HG03108 (cell line): Measurements from ENCODE around the gene ADNP2.

Source experiments
- ATAC-seq: cut with Tn5 transposase; IDR thresholded peaks from one replicate; pipeline ENCODE4 v1.9.1; 2021; ENCODE audit warnings: moderate library complexity; ENCODE audit not compliant: unreplicated experiment

ADNP2 gene

DNA sequence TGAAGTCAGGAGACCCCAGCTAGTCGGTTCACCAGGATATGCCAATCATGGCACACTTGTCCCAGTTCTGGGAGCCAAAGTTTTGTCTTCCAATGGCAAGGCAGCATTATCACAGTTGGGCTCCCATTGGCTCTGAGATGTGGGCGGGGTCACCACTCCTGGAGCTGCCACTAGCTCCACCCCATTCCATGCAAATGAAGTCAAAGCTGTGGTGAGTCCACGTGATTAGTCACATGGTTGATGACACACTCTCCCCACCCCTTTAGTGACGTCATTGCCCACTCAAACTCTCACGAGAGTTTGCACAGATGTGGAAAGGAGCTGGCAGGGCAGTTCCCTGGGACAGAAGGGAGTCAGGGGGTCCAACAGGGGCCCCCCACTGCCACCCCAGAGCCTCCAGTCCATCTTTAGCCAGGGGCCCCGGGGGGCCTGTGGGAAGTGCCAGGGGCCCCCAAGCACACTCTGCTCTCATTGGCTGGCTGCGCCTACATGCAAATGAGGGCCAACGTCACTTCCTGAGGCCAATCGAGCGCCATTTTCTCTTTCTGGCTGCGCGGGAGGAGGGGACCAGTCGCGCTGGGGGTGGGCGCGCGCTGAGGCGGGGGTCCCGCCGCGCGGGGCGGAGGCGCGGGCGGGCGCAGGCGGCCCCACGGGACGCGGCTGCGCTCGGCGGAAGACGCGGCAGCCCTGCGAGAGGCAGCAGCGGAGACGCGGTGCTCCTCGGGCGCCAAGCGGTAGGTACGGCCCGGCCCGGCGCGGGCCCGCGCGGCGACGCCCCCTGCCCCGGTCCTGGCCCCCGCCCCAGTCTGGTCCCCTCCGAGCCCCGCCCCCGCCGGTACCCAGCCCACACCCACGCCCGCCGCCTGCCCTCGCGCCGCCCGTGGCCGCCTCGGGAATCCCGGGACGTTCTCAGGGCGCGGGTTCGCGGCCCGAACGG lies at the start of gene ADNP2:
Gene ADNP2 (plus strand): TSS at position 524 of the 937 bp plus-strand sequence. CDS start 8,281 bp downstream, outside the sequence.
- peak; percentile 41 for ATAC-seq

DNA sequence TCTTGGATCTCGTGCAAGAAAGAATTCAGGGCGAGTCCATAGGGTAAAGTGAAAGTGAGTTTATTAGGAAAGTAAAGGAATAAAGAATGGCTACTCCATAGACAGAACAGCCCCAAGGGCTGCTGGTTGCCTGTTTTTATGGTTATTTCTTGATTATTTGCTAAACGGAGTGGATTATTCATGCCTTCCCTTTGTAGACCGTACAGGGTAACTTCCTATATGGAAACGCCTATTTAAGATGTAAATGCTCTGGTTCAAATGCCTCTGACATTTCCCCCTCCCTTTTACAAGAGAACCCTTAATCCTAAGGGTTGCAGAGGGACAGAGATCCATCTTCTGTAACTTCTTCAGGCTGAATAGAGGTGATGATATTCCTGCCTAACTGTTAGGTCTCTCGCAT lies 49.1 kb upstream of the ADNP2 start:
- ATAC-seq, result no peak

DNA sequence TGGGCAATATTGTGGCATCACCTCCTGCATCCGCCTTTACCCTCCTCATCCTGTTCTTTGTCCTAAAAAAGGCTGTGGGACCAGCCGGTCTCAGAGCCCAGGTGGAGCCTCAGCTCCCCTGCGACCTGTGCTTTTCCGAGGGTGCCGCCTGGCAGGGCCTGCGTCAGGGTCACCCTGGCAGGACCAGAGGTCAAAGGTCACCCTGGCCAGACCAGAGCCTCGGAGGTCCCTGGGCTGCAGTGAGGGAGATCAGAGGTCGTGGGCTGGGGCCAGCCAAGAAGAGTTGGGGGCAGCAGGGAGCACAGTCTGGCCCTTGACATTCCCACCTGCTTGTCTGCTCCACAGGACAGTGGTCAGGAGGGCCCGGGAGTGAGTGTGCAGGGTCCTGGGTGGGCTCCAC lies 43.4 kb upstream of the ADNP2 start:
- ATAC-seq, result no peak

DNA sequence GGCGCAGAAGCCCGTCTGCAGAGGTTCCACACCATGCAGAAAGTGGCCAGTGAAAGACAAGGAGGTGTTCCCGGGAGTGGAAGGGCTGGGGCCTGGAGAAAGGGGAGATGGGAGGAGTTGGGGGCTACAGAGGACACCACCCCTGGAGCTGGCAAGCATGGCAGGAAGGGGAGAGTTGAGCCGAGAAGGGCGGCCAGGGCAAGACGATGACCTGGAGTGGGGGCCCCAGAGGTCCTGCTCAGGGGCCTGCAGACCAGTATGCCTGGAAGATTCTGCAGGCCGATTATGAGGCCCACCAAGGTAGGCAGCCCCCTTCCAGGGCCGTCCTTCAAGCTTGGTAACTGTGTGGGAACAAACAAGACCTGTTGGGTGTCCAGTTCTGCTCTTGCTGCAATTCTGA lies 41.7 kb upstream of the ADNP2 start:
- no peak for ATAC-seq

DNA sequence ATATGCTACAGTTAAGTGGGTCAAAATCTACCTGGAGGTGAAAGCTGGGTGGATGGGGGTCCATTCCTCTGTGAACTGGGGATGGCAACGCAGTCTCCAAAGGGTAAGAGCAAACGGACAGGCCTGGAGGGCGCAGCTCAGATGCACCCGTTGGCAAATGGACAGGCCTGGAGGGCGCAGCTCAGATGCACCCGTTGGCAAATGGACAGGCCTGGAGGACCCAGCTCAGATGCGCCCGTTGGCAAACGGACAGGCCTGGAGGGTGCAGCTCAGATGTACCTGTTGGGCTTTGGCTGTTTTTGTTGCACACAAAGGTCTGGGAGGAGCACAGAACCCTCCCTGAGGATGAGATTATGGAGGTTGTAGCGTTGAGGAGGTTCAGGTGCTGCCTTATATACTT lies 41.2 kb upstream of the ADNP2 start:
- ATAC-seq, result no peak

DNA sequence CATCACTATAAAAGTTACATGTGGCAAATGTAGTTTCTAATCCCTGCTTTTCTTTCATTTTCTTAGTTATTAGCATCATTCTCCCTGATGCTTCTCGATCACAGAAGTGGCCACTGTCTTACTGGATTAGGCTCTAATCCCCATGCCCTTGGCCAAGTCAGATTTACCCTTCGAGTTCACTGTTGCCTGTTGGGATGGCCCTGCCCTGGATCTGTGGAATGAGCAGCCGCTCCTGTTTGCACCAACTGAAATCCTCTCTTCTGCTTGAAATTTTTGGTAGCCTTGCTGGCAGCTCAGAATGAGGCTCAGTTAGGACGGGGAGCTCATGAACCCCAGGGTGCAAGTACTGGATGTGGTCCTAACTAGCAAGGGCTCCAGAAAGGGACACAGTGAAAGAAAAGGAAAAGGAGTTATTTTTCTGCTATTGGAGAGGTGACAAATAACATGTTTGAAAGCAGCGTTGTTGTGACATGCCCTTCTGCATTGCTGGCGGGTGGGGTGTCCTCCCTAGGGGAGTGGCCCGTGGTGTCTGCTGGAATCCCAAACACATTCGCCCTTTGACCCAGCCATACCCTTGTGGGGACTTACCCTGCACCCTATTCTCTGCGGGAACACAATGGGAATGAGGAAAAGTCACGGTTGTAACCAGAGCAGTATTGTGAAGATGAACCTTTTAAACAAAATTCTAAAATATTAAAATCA lies 40.3 kb upstream of the ADNP2 start:
- no peak for ATAC-seq

GRCh38 chr18:80070825-80071224 lies 38.2 kb upstream of the ADNP2 start:
- no peak for ATAC-seq

GRCh38 chr18:80074183-80074582 lies 34.9 kb upstream of the ADNP2 start:
- no peak for ATAC-seq

DNA sequence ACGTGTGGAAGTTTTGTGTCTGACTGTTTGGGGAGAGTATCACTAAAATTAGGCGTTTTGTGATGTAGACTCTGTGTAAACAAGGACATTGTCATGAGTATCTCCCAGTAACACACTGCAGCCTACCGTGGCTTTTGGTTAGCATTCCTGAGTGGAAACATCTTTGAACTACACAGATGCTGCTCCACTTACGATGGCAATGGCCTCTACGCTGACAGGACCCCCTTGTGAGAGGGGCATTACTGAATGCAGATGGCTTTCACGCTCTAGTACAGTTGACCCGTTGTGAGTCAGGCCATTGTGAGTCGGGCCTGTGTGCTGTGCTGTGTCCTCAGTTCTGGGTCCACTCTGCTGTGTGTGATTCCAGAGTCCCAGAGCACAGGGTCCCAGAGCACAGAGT lies 34.4 kb upstream of the ADNP2 start:
- ATAC-seq, result no peak

DNA sequence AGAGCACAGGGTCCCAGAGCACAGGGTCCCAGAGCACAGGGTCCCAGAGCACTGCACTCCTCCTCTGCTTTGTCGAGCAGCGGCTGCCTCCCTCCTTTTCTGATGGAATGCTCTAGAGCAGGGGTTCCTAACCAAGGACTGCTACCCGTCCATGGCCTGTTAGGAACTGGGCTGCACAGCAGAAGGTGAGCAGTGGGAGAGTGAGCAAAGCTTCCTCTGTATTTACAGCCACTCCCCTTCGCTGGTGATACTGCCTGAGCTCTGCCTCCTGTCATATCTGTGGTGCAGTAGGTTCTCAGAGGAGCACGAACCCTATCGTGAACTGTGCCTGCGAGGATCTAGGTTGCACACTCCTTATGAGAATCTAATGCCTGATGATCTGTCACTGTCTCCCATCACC lies 33.1 kb upstream of the ADNP2 start:
- no peak for ATAC-seq

DNA sequence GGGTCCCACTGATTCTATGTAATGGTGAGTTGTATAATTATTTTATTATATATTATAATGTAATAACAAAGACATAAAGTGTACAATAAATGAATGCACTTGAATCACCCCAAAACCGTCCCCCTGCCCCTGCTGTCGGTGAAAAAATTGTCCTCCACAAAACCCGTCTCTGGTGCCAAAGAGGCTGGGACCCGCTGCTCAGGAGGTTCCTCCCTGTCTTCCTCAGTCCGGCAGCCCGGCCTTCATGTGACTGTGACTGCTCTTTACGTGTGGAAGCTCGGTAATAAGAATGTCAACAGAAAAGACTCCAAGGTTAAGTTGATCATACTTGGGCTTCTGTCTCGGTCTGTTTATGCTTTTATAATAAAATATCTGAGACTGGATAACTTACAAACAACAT lies 32.7 kb upstream of the ADNP2 start:
- no peak for ATAC-seq

DNA sequence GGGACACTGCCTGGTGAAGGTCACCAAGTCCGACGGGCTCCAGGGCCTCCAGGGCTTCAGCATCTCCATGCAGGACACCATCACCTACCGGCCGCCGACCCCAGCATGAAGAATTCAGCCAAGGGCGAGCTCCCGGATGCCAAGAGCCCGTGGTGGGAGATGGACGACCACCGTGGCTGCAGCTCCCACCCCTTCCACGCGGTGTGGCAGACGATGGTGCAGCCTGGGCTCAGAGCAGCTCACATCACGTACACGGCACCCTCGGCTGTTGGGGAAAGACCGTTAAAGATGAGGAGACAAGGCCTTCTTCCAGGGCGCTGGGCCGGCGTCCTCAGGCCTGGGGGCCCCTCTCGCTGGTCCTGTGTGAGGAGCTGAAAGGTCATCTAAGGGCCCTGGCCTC lies 31.2 kb upstream of the ADNP2 start:
- no peak for ATAC-seq

- no peak for ATAC-seq
These were observed 22.8 kb upstream of the ADNP2 start for GRCh38 chr18:80086281-80086680.

DNA sequence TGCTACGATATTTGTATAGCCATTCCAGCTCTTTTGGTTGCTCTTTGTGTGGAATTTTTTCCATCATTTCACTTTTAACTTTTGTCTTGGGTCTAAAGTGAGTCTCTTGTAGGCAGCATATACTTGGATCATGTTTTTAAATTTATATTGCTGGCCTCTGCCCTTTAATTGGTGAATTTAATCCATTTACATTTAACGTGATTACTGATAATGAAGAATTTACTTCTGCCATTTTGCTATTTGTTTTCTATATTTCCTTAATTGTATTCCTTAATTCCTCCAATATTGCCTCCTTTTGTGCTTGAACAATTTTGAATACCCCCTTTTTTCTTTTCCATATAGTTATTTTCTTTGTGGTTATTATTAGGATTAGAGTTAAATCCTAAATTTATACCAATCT lies 21.0 kb upstream of the ADNP2 start:
- no peak for ATAC-seq

- no peak for ATAC-seq
These were observed 20.2 kb upstream of the ADNP2 start for GRCh38 chr18:80088823-80089222.

- ATAC-seq, result no peak
These were observed 13.6 kb upstream of the ADNP2 start for GRCh38 chr18:80095414-80095813.

DNA sequence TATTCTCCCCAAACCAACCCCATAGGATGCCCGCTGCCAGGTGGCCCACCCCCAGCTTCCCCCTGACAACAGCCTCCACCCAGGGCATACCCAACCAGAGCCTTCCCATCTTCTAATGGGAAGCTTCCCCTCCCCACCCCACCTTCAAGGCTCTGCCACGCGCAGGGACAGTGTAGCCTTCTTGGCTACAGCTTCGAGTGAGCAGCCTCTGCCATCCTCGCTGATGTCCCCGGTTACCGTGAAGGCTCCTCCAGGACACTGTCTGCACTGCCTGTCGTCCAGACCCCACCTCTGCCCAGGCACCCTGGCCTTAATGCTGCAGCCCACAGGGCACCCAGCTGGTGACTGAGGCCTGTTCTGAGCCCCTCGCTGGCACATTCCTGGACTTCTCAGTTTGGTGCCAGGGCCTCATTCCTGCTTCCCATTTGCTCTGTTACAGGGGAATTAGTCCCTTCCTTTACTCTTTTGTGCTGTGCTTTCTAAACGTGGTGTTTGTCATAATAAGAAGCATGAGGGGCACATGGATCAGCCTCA lies 13.0 kb upstream of the ADNP2 start:
- no peak for ATAC-seq

GRCh38 chr18:80097201-80097600 lies 11.9 kb upstream of the ADNP2 start:
- ATAC-seq, result no peak

DNA sequence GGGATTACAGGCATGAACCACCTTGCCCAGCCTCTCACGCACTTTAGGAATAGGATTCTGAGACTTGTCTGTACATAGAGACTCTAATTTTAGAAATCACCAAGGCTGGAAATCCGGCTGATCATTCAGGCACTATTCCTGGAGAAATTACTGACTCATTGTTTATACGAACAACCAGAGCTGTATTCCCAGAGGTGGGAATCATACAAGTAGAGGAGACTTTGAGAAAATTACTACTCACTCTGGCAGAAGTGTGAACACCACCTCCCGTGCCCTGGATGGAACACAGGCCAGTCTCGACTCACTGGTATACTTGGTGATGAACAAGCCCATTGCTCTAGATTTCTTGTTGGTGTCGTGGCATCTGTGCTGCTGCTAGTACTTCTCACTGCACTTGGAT lies 5.8 kb upstream of the ADNP2 start:
- no peak for ATAC-seq

DNA sequence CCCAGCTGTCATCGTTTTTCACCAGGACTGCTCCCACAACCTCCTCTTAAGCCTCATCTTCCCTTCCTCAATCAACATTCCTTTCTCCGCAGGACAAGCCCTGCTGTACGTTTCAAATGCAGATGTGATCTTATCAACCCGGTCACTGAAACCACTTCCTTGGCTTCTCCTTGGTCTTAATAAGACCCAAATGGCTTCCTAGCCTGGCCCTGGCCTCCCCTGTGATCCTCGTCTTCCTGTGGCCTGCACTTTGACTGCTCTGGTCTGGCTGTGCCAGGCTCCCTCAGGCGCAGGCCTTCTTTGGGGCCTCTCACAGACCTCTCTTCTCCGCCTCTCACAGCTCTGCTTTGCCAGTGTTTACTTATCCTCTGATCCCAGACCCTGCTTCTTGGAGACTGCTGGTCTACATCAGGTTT lies 4.7 kb upstream of the ADNP2 start:
- no peak for ATAC-seq

DNA sequence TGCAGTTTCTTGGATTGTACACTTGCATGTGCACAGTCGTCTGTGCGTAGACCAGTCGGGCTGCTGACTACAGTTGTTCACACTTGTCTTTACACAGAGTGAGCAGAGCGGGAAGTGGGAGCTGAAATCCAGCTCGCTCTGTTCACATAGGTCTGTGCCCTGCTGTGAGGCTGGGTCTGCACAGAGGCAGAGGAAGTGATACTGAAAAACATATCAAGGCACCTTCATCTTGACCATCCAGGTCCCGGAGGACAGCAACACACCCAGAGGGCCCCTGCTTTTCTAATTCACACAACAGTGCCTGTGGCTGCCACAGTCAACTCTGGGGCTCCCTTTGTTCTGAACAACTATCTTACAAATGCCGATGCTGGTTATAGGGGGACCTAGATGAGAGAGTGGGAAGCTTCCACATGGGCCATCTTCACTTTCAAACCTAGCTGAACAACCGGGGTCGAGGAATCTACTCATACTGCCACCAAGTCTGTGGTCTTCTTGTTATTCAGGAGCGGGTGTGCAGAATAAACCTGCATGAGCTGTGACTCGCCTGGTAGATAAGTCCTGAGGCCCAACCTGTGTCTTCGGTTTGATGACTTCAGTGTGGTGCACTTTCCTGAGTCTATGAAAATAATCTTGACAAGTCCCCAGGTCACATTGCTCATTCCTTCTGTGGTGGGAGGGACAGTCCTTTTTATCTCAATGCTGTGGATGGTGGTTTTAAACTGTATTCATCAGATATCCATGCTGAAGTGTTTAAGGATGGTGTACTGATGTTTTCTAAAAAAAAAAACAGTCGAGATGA lies 3.5 kb upstream of the ADNP2 start:
- ATAC-seq, result peak; percentile 58
